HTR-8/SVneo (cell line): Measurements from ENCODE around the gene JARID2.

ENCODE experiments used
- DNase-seq: peaks from one replicate; pipeline ENCODE4 v3.0.0; 2011; ENCODE audit warnings: low spot score, mixed read lengths; ENCODE audit not compliant: insufficient read length
- FAIRE-seq: peaks from 2 replicates; lab custom pipeline; 2011; peaks lifted over from hg19 to GRCh38; lab: Jason Lieb, UNC

JARID2 gene

GRCh38 chr6:15474196-15474595, 228.3 kb downstream of the JARID2 start:
- no peak for FAIRE-seq

GRCh38 chr6:15475261-15475660, 229.4 kb downstream of the JARID2 start:
- no peak for DNase-seq

More at GRCh38 chr6:15474196-15474595, 228.3 kb downstream of the JARID2 start:
- DNase-seq: no peak

GRCh38 chr6:15475872-15476271, 230.0 kb downstream of the JARID2 start:
- no peak for FAIRE-seq
- no peak for DNase-seq

More at GRCh38 chr6:15475261-15475660, 229.4 kb downstream of the JARID2 start:
- FAIRE-seq: no peak

- FAIRE-seq (no peak), DNase-seq (no peak)
Observed at GRCh38 chr6:15476631-15477380, 230.9 kb downstream of the JARID2 start.

GRCh38 chr6:15477746-15478145, 231.9 kb downstream of the JARID2 start:
- FAIRE-seq (no peak), DNase-seq (no peak)

- FAIRE-seq (no peak), DNase-seq (no peak)
Observed at GRCh38 chr6:15479761-15480160, 233.9 kb downstream of the JARID2 start.

GRCh38 chr6:15480525-15480924, 234.7 kb downstream of the JARID2 start:
- no peak for FAIRE-seq
- no peak for DNase-seq

- no peak for FAIRE-seq
- DNase-seq: no peak
Observed at GRCh38 chr6:15481390-15482291, 235.8 kb downstream of the JARID2 start.

- DNase-seq: no peak
- no peak for FAIRE-seq
Observed at GRCh38 chr6:15483060-15483459, 237.2 kb downstream of the JARID2 start.

GRCh38 chr6:15484140-15484539, 238.3 kb downstream of the JARID2 start:
- DNase-seq (no peak), FAIRE-seq (no peak)

GRCh38 chr6:15484821-15485220, 239.0 kb downstream of the JARID2 start:
- FAIRE-seq (no peak), DNase-seq (no peak)

GRCh38 chr6:15485936-15486335, 240.1 kb downstream of the JARID2 start:
- DNase-seq: no peak
- no peak for FAIRE-seq

- FAIRE-seq (no peak), DNase-seq (no peak)
Observed at GRCh38 chr6:15487262-15487661, 241.4 kb downstream of the JARID2 start.

- FAIRE-seq: no peak
- no peak for DNase-seq
Observed at GRCh38 chr6:15489261-15489962, 243.5 kb downstream of the JARID2 start.

GRCh38 chr6:15490242-15491100, 244.6 kb downstream of the JARID2 start:
- DNase-seq: no peak
- FAIRE-seq: no peak

GRCh38 chr6:15491255-15491985, 245.6 kb downstream of the JARID2 start:
- no peak for FAIRE-seq
- DNase-seq: peak; percentile 60

GRCh38 chr6:15491986-15492269, 246.1 kb downstream of the JARID2 start:
- FAIRE-seq (no peak), DNase-seq (no peak)

GRCh38 chr6:15493437-15494168, 247.7 kb downstream of the JARID2 start:
- FAIRE-seq (no peak), DNase-seq (no peak)
